Activated B cell treated with CpG ODN at 0.5 μM for 24 hours (primary cell): ENCODE data around the gene RFX2. TPM values are rescaled to one million over a fixed set of nuclear protein-coding genes. Genes with fewer than 3 reads are reported as not detected.
"Not testable (repeated sequence)": the region's sequence is repeated elsewhere in the genome, so short reads cannot be mapped to it uniquely, and the experiment has no call there.

Experiments used
- ATAC-seq: fragments of 200-7000 bp; cut with Tn5 transposase; one replicate; pipeline ENCODE4 v1.10.0; 2021; ENCODE audit warnings: low read depth, mild to moderate bottlenecking, moderate library complexity
- CTCF ChIA-PET: fragments of 350-600 bp; sonication (Branson Sonifier 250); formaldehyde crosslinking; loops from one replicate; lab custom pipeline; 2021; ENCODE audit warnings: antibody characterized with exemption; lab: Charles Lee
- POLR2A ChIA-PET: fragments of 350-600 bp; sonication (Branson Sonifier 250); formaldehyde crosslinking; loops from one replicate; lab custom pipeline; 2021; ENCODE audit warnings: antibody characterized with exemption; lab: Charles Lee
- DNase-seq: peaks from one replicate; pipeline ENCODE4 v3.0.0; 2022
- H3K27ac Mint-ChIP-seq: one replicate; pipeline ENCODE4 v1.8.0; 2020; ENCODE audit warnings: mixed read lengths
- H3K27me3 Mint-ChIP-seq: one replicate; pipeline ENCODE4 v1.8.0; 2021; ENCODE audit warnings: mixed read lengths
- H3K36me3 Mint-ChIP-seq: one replicate; pipeline ENCODE4 v1.8.0; 2021; ENCODE audit warnings: low read depth, mixed read lengths
- H3K4me1 Mint-ChIP-seq: one replicate; pipeline ENCODE4 v1.8.0; 2021; ENCODE audit warnings: mixed read lengths
- H3K4me3 Mint-ChIP-seq: one replicate; pipeline ENCODE4 v1.8.0; 2020; ENCODE audit warnings: mild to moderate bottlenecking, mixed read lengths
- H3K9me3 Mint-ChIP-seq: one replicate; pipeline ENCODE4 v1.8.0; 2020; ENCODE audit warnings: mixed read lengths
- CTCF ChIP-seq: fragments of 200-600 bp; IDR thresholded peaks from one replicate; pipeline ENCODE4 v1.8.0; 2022; ENCODE audit warnings: antibody characterized with exemption, mild to moderate bottlenecking
- intact Hi-C: fragments of 100-400 bp; cut with micrococcal nuclease; formaldehyde crosslinking; loops from one replicate; pipeline ENCODE4 v1.15.1; 2024
- total RNA-seq: library from RNA; stranded (reverse); gene quantifications from 2 replicates; pipeline ENCODE4 v1.2.3, GENCODE V29; 2022

The RFX2 gene
- total RNA-seq, 1 donor from 2014 or later: 7.0 TPM

GRCh38 chr19:6073858-6074708 lies 36.2 kb downstream of the RFX2 start:
- POLR2A ChIA-PET: interaction anchor here (0.5 kb wide), 1 partner anchor 33 kb away, joined by 10 read pairs; no protein-coding TSS in a partner anchor
- ATAC-seq (no peak), DNase-seq (no peak)
- peaks cover 8% of the 10 kb centered on the region for H3K4me1 Mint-ChIP-seq
- no peak overlapping the region for H3K27ac Mint-ChIP-seq
- H3K4me3 Mint-ChIP-seq: no peak overlapping the region
- CTCF ChIA-PET: interaction anchor here (0.7 to 1.2 kb wide), 2 partner anchors 12 to 26 kb away, joined by 3 read pairs; no protein-coding TSS in a partner anchor
- TF ChIP-seq CTCF: no peak
- intact Hi-C loops: loop anchor here (1.0 kb wide), 1 partner anchor 51 kb away; no protein-coding TSS in a partner anchor
- H3K36me3 Mint-ChIP-seq: no peaks in the 10 kb centered on the region
- no peaks in the 10 kb centered on the region for H3K27me3 Mint-ChIP-seq
- no peaks in the 10 kb centered on the region for H3K9me3 Mint-ChIP-seq

GRCh38 chr19:6073233-6073632 lies 37.1 kb downstream of the RFX2 start:
- H3K9me3 Mint-ChIP-seq, H3K4me3 Mint-ChIP-seq, H3K27ac Mint-ChIP-seq, intact Hi-C loops, H3K27me3 Mint-ChIP-seq, H3K4me1 Mint-ChIP-seq, H3K36me3 Mint-ChIP-seq, ATAC-seq, DNase-seq: not testable (repeated sequence)
- ChIA-PET POLR2A (interaction anchor here (0.5 kb wide), 1 partner anchor 34 kb away, joined by 10 read pairs; no protein-coding TSS in a partner anchor), CTCF (interaction anchor here (1.2 kb wide), 1 partner anchor 27 kb away, joined by 3 read pairs; no protein-coding TSS in a partner anchor)

- ATAC-seq (no peak), DNase-seq (no peak)
- ChIA-PET POLR2A (no interaction called here), CTCF (no interaction called here)
- Mint-ChIP-seq H3K27ac (no peak overlapping the region), H3K36me3 (no peaks in the 10 kb centered on the region), H3K9me3 (no peaks in the 10 kb centered on the region), H3K4me3 (no peak overlapping the region), H3K4me1 (peaks cover 3% of the 10 kb centered on the region), H3K27me3 (no peaks in the 10 kb centered on the region)
- intact Hi-C loops: no loop called here
- TF ChIP-seq CTCF: no peak
These were observed 38.4 kb downstream of the RFX2 start for GRCh38 chr19:6071875-6072274.

GRCh38 chr19:6070720-6071485 lies 39.4 kb downstream of the RFX2 start:
- Mint-ChIP-seq H3K4me1 (peaks cover 6% of the 10 kb centered on the region), H3K27me3 (no peaks in the 10 kb centered on the region), H3K36me3 (no peaks in the 10 kb centered on the region), H3K9me3 (no peaks in the 10 kb centered on the region), H3K4me3 (no peak overlapping the region), H3K27ac (no peak overlapping the region)
- no peak for DNase-seq
- no peak for TF ChIP-seq CTCF
- ChIA-PET POLR2A (no interaction called here), CTCF (no interaction called here)
- intact Hi-C loops: no loop called here
- peak; percentile 14 for ATAC-seq

- intact Hi-C loops: no loop called here
- H3K27ac Mint-ChIP-seq: no peak overlapping the region
- H3K27me3 Mint-ChIP-seq: no peaks in the 10 kb centered on the region
- no peaks in the 10 kb centered on the region for H3K9me3 Mint-ChIP-seq
- no peaks in the 10 kb centered on the region for H3K36me3 Mint-ChIP-seq
- no peak overlapping the region for H3K4me3 Mint-ChIP-seq
- DNase-seq (no peak), ATAC-seq (peak; percentile 32)
- POLR2A ChIA-PET: no interaction called here
- CTCF ChIA-PET: no interaction called here
- peaks cover 8% of the 10 kb centered on the region for H3K4me1 Mint-ChIP-seq
- TF ChIP-seq CTCF: no peak
These were observed 40.1 kb downstream of the RFX2 start for GRCh38 chr19:6070207-6070681.
